GM19395 (cell line): ENCODE measurements around the gene AKR7A3.
"Not testable (repeated sequence)": the region's sequence is repeated elsewhere in the genome, so short reads cannot be mapped to it uniquely, and the experiment has no call there.

Experiments used
- ATAC-seq: cut with Tn5 transposase; IDR thresholded peaks from one replicate; pipeline ENCODE4 v1.9.1; 2021; ENCODE audit warnings: mild to moderate bottlenecking, moderate library complexity; ENCODE audit not compliant: unreplicated experiment

The AKR7A3 gene

DNA sequence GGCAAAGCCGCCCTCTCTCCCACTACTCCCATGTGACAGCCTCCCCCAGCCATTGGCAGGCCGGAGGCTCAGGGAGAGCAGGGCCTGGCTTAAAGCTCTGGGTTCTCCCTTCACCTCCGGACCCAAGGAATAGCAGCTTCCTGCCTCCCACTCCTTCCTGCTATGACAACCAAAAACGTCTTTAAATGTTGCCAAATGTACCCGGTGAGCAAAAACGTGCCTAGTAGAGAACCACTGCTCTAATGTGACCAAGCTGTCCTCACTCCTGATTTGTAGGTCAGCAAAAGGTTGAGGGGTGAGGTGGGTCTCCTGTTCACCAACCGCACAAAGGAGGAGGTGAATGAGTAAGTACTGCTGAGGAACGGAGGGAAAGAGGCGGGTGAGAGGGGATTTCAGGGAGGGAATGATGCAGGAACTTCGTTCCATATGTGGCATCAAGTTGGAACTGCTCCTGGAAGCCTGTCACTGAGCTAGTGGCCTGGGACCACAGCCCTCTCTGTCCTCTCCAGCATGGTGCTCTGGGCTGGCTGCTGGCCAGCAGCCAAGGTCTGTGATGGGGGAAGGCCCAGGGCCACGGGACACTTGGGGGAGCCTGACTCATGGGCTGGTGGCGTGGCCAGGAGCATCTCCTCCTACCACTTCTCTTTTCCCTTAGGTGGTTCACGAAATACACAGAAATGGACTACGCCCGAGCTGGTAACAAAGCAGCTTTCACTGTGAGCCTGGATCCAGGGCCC lies 31.2 kb downstream of the AKR7A3 start:
- ATAC-seq, result no peak

DNA sequence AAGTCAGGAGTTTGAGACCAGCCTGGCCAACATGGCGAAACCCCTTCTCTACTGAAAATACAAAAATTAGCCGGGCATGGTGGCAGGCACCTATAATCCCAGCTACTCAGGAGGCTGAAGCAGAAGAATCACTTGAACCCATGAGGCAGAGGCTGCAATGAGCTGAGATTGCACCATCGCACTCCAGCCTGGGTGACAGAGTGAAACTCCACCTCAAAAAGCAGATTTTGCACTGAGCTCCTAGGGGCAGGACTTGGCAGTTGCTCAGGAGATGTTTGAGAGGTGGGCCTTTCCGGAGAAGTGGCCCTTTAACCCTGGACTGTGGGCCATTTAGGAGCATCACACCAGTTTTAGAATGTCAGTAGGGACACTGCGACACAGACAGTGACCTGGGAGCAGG lies 32.3 kb downstream of the AKR7A3 start:
- ATAC-seq, result not testable (repeated sequence)

DNA sequence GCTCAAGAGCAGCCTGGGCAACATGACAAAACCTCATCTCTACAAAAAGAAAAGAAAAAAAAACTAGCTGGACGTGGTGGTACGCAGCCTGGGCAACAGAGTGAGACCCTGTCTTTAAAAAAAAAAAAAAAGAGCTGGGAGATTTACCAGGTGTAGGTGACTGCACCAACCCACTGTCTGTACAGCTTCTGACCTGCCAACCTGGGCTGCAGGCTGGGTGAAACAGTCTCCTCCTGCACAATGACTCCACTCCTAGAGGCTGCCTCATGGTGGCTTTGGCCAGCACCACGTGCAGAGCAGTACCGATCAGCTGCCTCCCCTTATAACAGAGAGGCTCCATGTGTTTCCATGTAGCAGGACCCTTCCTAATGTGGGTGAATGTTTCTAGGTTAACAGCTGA lies 33.3 kb downstream of the AKR7A3 start:
- no peak for ATAC-seq

DNA sequence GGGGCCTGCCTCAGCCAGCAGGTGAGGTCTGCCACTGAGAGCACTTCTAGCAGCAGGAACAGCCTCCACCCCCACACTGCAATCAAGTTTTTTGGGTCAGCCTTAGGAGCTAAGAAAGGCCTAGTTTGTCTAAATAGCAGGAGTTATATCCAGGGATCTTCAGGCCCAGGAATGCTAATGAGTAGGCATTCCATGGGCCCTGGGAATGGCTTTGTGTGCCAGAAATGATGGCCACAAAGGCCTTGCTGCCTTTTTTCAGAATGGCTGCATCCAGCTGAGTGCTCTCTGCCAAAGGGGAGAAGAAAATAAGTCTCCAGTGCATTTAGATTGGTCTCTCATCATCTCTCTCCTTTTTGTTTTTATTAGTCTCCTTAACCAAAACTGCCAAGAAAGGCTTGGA lies 34.2 kb downstream of the AKR7A3 start:
- no peak for ATAC-seq

- peak; percentile 89 for ATAC-seq
These were observed 37.0 kb downstream of the AKR7A3 start, which contains the start of the genes EMC1 and MRTO4 for GRCh38 chr1:19251305-19252196. EMC1 (minus strand) TSS chr1:19251524; CDS start chr1:19251509, 15 bp downstream. MRTO4 (plus strand) TSS chr1:19251805; CDS start chr1:19251836, 31 bp downstream.

DNA sequence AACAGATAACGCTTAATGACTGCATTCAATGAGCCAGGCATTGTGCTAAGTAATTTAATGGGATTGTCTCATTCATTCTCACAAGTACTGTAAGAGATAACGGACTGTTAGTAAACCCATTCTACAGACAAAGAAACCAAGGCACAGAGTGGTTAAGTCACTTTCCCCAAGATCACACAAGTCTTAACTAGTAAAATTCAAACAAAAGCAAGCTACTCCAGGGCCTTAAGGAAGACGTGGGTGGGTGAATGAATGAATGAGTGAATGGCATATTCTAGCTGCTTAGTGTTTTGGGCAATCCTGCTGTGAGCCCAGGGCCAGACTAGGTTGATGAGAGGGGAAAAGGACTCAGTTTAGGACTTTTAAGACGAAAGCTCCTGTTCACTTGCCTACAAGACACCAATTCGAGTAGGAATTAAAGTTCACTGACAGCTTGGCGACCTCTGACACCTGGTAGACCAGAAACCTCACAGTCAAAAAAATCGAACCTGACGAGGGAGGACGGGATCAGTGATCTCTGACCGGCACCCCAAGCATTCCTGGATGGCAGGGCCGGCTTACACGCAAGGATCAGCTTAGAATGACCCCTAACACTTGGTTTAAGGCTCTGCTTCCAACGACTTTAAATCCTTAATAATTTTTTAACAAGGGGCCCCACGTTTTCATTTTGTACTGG lies 37.8 kb downstream of the AKR7A3 start:
- no peak for ATAC-seq

- ATAC-seq, result no peak
These were observed 47.7 kb downstream of the AKR7A3 start for GRCh38 chr1:19240673-19241538.

DNA sequence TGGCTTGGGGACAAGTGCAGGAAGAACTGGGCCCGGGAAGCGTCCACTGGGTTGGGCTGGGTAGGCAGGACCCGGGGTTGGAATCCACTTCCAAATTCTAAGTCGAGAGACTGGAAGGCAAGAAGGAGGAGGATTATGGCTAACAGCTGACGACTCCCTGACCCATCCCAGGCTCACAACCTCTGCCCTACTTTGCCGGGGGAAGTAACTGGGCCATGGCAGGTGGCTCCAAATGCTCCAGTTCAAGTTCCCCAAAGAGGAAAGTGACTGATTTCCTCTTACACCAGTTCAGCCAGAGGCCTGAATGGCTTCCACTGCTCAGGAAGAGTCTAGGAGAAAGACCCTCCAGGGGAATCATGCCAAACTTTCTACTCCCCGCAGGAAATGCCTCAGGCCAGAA lies 48.7 kb downstream of the AKR7A3 start:
- ATAC-seq, result no peak

DNA sequence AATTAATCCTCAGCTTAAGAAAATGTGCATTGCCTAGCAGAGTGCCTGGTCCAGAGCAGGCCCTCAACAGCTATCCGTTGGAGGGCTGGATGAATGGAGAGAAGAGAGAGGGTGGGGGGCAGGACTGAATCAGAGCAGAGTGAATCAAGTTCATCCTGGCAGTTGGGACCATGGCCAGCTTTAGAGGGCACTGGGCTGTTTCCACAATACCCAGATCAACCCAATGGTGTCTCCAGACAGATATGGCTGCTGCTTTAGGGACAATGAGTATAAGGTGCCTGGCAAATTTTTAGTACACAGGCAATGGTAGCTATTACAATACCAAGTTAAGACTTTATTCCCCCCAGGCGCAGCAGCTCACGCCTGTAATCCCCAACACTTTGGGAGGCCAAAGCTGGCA lies 54.3 kb downstream of the AKR7A3 start:
- ATAC-seq, result no peak
